Measurements from ENCODE around the gene SGK1.
"Not testable (repeated sequence)": the region's sequence is repeated elsewhere in the genome, so short reads cannot be mapped to it uniquely, and the experiment has no call there.

SGK1 gene

GRCh38 chr6:134187751-134188150 is 130.2 kb downstream of the SGK1 start:
- no peak for DNase-seq (ENCODE audit: low spot score)

- no peak for DNase-seq (ENCODE audit: low spot score)
Measured at GRCh38 chr6:134187154-134187553, 130.8 kb downstream of the SGK1 start.

- DNase-seq (ENCODE audit: low spot score), result no peak
Measured at GRCh38 chr6:134186355-134186754, 131.6 kb downstream of the SGK1 start.

GRCh38 chr6:134185277-134185676 is 132.6 kb downstream of the SGK1 start:
- no peak for DNase-seq (ENCODE audit: low spot score)

GRCh38 chr6:134183844-134184243 is 134.1 kb downstream of the SGK1 start:
- no peak for DNase-seq (ENCODE audit: low spot score)

GRCh38 chr6:134182528-134182927 is 135.4 kb downstream of the SGK1 start:
- no peak for DNase-seq (ENCODE audit: low spot score)

GRCh38 chr6:134181726-134182125 is 136.2 kb downstream of the SGK1 start:
- not testable (repeated sequence) for DNase-seq (ENCODE audit: low spot score)

- DNase-seq (ENCODE audit: low spot score), result not testable (repeated sequence)
Measured at GRCh38 chr6:134181251-134181650, 136.7 kb downstream of the SGK1 start.

GRCh38 chr6:134180540-134180939 is 137.4 kb downstream of the SGK1 start:
- DNase-seq (ENCODE audit: low spot score), result not testable (repeated sequence)

- peak; percentile 79 for DNase-seq (ENCODE audit: low spot score)
Measured at GRCh38 chr6:134178161-134179044, 139.5 kb downstream of the SGK1 start.

- DNase-seq (ENCODE audit: low spot score), result no peak
Measured at GRCh38 chr6:134177753-134178160, 140.2 kb downstream of the SGK1 start.

- DNase-seq (ENCODE audit: low spot score), result no peak
Measured at GRCh38 chr6:134177236-134177635, 140.7 kb downstream of the SGK1 start.

GRCh38 chr6:134176264-134176975 is 141.5 kb downstream of the SGK1 start:
- DNase-seq (ENCODE audit: low spot score), result no peak

- DNase-seq (ENCODE audit: low spot score), result peak; percentile 28
Measured at GRCh38 chr6:134175532-134176263, 142.2 kb downstream of the SGK1 start.

GRCh38 chr6:134174672-134175531 is 143.0 kb downstream of the SGK1 start:
- peak; percentile 94 for DNase-seq (ENCODE audit: low spot score)

- peak; percentile 90 for DNase-seq (ENCODE audit: low spot score)
Measured at GRCh38 chr6:134173936-134174671, 143.8 kb downstream of the SGK1 start.

- DNase-seq (ENCODE audit: low spot score), result no peak
Measured at GRCh38 chr6:134173366-134173725, 144.6 kb downstream of the SGK1 start.

- DNase-seq (ENCODE audit: low spot score), result no peak
Measured at GRCh38 chr6:134172706-134173365, 145.1 kb downstream of the SGK1 start.

GRCh38 chr6:134172020-134172705 is 145.7 kb downstream of the SGK1 start:
- no peak for DNase-seq (ENCODE audit: low spot score)

GRCh38 chr6:134171517-134171916 is 146.4 kb downstream of the SGK1 start:
- no peak for DNase-seq (ENCODE audit: low spot score)

Measured in hematopoietic multipotent progenitor cell treated with erythropoietin and hydrocortisone succinate and interleukin-3 and kit ligand, for 15 days (in vitro differentiated cells).